NCI-H2029 (cell line): Measurements from ENCODE around the gene CIC.

ENCODE experiments used
- DNase-seq: peaks from one replicate; lab custom pipeline; 2025; lab: John Stamatoyannopoulos, UW

CIC gene

DNA sequence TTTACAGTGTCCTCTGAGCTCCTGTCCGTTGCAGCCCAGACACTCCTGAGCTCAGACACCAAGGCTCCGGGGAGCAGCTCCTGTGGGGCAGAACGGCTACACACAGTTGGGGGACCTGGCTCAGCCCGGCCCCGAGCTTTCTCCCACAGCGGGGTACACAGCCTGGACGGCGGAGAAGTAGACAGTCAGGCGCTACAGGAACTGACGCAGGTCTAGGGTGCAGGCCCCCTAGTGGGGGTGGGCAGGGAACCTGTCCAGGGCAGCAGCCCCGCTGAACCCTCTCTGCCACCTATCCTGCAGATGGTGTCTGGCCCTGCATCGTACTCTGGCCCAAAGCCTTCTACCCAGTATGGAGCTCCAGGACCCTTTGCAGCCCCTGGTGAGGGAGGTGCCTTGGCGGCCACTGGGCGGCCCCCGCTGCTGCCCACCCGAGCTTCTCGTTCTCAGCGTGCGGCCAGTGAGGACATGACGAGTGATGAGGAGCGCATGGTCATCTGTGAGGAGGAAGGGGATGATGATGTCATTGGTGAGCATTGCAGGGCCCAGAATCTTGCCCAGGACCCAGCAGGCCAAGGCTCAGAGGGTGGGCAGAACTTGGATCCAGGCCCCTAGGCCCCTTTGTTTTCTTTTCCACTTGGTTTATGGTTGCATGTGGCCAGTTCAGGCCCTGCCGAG, 20.0 kb downstream of the CIC start:
- DNase-seq = no peak

DNA sequence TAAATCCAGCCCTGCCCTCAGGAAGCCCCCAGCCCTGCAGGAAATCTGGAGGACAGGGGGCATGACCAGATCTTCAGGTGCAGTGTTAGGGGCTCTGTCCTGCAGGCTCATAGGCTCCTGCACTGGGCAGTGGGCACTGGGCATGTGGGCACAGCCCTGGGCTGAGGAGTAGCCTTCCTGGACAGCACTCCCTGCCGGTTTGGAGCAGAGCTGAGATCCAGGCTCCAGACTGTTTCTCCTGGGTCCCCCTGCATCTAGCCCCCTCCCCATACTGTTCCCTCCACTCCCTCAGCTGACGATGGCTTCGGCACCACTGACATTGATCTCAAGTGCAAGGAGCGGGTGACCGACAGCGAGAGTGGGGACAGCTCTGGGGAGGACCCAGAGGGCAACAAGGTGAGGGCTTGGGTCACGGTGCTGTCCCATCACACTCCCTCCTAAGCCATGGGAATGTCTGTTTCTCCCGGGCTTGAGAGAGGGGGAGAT, 20.5 kb downstream of the CIC start:
- no peak for DNase-seq

DNA sequence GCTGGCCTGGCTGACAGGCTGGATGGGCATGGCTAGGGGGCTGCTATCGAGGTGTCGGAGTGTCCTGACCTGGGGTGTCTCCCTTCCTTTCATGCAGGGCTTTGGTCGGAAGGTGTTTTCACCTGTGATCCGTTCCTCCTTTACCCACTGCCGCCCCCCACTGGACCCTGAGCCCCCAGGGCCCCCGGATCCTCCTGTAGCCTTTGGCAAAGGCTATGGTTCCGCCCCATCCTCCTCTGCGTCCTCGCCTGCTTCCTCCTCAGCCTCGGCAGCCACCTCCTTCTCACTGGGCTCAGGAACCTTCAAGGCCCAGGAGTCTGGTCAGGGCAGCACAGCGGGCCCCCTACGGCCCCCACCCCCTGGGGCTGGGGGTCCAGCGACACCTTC, 21.1 kb downstream of the CIC start:
- DNase-seq = no peak

DNA sequence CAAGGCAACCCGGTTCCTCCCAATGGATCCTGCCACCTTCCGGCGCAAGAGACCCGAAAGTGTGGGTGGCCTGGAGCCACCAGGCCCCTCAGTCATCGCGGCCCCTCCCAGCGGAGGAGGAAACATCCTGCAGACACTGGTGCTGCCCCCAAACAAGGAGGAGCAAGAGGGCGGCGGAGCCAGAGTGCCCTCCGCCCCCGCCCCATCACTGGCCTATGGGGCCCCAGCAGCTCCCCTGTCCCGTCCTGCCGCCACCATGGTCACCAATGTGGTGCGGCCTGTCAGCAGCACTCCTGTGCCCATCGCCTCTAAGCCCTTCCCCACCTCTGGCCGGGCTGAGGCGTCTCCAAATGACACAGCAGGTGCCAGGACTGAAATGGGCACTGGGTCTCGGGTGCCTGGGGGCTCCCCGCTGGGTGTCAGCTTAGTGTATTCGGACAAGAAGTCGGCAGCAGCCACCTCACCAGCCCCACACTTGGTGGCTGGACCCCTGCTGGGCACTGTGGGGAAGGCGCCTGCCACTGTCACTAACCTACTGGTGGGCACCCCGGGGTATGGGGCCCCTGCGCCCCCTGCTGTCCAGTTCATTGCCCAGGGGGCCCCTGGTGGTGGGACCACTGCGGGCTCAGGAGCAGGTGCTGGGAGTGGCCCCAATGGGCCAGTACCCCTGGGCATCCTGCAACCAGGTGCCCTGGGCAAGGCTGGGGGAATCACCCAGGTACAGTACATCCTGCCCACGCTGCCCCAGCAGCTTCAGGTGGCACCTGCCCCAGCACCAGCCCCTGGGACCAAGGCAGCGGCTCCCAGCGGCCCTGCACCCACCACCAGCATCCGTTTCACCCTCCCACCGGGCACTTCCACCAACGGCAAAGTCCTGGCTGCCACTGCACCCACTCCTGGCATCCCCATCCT, 21.7 kb downstream of the CIC start:
- DNase-seq = no peak

DNA sequence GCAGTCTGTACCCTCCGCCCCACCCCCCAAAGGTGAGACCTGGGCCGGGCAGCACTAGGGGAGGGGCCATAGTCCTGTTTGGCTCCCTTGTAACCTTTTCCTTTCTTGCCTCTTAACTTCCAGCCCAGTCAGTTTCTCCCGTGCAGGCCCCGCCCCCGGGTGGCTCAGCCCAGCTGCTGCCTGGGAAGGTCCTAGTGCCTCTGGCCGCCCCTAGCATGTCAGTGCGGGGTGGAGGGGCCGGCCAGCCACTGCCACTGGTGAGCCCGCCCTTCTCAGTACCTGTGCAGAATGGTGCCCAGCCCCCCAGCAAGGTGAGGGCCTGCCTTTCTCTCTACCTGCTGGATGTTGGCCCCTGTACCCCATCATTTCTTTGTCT, 22.4 kb downstream of the CIC start:
- no peak for DNase-seq

DNA sequence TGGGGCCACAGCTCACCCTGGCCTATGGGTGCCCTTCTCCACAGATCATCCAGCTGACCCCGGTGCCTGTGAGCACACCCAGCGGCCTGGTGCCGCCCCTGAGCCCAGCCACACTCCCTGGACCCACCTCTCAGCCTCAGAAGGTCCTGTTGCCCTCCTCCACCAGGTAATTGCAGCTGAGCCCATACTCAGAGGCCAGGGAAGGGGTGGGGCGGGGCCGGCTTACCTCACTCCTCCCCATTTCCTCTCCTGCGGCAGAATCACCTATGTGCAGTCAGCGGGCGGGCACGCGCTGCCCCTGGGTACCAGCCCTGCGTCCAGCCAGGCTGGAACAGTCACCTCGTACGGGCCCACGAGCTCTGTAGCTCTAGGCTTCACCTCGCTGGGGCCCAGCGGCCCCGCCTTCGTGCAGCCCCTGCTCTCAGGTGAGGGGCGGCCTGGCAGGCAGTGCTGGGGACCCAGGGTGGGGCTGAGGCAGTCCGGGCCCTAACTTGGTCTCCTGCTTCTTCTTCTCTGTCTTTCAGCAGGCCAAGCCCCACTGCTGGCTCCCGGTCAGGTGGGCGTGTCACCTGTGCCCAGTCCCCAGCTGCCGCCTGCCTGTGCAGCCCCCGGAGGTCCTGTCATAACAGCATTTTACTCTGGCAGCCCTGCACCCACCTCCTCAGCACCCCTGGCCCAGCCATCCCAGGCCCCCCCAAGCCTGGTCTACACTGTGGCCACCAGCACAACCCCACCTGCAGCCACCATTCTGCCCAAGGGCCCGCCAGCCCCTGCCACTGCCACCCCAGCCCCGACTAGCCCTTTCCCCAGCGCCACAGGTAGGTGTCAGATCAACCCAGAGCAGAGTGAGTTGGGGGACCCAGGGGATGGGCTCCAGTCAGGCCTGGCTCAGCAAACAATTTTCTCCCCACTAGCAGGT, 23.2 kb downstream of the CIC start:
- no peak for DNase-seq

DNA sequence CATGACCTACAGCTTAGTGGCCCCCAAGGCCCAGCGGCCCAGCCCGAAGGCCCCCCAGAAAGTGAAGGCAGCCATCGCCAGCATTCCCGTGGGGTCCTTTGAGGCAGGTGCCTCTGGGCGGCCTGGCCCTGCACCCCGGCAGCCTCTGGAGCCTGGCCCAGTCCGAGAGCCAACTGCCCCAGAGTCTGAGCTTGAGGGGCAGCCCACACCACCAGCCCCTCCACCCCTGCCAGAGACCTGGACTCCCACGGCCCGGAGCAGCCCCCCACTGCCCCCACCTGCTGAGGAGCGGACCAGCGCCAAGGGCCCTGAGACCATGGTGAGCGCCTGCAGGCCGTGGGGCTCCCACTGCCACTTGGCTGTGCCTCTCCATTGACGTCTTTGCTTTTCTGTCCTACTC, 23.9 kb downstream of the CIC start:
- DNase-seq = no peak

DNA sequence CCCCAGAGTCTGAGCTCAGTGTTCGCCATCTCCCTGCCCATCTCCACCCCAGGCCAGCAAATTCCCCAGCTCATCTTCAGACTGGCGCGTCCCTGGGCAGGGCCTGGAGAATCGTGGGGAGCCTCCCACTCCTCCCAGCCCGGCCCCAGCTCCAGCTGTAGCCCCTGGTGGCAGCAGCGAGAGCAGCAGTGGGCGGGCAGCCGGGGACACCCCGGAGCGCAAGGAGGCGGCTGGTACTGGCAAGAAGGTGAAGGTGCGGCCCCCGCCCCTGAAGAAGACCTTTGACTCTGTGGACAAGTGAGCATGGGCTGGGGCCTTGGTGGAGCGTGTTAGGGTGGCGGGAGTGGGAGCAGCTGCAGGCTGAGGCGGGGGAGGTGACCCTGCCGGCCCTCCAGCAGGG, 24.5 kb downstream of the CIC start:
- DNase-seq = no peak

DNA sequence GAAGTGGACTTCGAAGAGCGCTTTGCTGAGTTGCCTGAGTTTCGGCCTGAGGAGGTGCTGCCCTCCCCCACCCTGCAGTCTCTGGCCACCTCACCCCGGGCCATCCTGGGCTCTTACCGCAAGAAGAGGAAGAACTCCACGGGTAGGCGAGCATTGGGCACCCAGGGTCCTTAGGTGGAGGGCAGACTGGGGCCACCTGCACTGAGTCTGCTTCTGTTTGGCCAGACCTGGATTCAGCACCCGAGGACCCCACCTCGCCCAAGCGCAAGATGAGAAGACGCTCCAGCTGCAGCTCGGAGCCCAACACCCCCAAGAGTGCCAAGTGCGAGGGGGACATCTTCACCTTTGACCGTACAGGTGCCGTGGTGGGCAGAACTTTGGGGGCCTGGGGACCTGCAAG, 24.9 kb downstream of the CIC start:
- no peak for DNase-seq

DNA sequence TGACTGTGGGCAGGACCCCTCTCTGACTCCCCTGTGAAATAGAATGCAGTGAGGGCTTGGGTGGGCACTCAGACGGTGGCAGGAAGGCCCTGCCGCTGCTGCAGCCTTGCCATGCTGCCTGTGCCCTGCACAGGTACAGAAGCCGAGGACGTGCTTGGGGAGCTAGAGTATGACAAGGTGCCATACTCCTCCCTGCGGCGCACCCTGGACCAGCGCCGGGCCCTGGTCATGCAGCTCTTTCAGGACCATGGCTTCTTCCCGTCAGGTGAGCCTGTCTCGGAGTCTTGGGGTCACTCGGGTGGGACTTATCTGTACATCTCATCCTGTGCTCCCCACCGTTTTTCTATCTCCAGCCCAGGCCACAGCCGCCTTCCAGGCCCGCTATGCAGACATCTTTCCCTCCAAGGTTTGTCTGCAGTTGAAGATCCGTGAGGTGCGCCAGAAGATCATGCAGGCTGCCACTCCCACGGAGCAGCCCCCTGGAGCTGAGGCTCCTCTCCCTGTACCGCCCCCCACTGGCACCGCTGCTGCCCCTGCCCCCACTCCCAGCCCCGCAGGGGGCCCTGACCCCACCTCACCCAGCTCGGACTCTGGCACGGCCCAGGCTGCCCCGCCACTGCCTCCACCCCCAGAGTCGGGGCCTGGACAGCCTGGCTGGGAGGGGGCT, 25.6 kb downstream of the CIC start:
- DNase-seq = no peak

DNA sequence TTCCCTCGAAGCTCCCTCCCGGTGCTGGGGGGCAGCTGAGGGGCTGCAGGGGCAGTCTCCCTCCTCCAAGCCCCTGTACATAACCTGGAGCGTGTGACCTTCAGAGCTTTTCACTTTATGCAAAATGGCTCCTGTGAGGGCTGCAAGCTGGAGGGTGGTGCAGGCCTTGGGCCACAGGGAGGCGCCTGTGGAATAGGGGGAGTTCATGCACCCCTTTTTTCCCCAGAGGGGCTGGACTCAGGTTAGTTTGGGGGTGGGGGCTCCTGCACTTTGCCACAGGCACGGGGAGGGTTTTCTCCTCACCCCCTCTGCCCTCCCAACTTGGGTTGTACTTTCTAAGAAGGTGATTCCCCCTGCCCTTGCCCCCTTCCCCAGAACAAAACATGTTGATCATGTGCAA, 26.3 kb downstream of the CIC start:
- DNase-seq = no peak

DNA sequence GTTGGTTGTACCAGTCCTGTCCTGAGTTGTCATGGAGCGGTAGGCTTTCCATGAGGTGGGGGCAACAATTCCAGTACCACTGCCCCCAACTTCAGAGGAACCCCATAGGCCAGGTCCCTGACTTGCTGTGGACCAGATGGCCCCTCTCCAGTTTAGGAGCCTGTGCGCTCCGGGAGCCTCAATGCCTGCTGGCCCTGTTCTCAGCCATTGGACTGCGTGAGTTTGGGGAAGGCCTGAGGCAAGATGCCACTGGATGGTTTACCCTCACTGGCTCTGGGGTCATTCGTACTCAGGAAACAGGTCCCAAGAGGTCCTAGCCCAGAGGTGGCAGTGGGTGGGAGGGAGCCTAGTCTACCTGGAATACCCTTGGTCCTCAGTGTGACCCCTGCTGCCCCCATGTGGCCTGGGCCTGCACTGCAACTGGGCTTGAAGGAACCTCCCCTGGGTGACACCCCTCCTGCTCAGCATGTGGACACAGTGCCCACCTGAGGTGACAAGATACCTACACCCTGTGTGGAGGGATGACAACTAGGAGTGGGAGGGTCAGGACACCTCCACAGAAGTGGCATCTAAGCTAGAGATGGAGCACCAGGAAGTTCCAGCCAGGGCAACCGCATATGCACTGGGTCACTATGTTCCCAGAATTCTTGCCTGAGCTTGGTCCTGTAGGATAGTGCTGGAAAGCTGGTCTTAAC, 26.9 kb downstream of the CIC start:
- peak; percentile 60 for DNase-seq

DNA sequence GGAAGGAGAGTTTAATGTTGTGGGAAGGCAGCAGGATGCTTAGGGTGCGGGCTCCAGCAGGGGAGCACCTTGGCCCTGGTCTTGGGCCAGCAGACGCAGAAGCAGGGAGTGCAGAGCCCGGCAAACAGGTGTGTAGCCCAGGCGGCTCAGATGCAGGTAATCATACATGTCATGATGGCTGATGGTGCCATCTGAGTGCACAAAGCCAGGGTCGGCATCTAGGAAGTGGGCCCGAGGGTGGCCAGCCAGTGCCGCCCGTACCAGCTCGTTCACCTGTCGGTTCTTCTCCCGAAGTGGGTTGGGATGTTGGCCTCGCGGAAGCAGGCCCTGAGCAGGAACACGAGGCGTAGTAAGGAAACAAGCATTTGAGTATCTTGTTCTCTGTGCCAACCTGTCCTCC, 28.0 kb downstream of the CIC start:
- no peak for DNase-seq

DNA sequence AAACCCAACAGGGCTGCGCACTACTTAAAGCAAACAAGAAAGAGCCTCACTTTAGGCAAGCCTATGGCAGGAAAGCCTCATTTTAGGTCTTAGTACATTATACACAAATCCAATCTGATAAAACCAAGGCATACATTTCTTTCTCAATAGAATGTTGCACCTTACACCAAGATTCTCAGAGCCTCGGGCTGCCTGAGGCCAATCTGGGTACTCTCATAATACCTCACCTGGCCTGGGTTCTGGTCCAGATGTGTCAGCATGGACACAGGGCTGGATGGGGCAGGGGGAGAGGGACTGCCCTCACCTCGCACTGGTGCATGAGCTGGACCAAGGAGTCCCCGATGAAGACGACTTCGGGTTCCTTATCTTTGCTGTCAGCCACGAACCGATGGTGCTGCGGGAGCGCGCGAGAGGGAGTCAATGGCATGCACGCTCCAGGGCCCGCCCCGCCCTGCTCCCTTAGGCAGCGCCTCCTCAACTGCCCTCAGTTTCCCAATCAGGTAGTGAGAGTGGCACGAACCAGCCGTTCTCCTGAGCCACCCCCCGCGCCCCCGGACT, 32.7 kb downstream of the CIC start, which contains the start of gene PRR19:
Gene PRR19 (plus strand): TSS at position 487 of the 558 bp plus-strand sequence. CDS start 7,453 bp downstream, outside the sequence.
- peak; percentile 41 for DNase-seq

DNA sequence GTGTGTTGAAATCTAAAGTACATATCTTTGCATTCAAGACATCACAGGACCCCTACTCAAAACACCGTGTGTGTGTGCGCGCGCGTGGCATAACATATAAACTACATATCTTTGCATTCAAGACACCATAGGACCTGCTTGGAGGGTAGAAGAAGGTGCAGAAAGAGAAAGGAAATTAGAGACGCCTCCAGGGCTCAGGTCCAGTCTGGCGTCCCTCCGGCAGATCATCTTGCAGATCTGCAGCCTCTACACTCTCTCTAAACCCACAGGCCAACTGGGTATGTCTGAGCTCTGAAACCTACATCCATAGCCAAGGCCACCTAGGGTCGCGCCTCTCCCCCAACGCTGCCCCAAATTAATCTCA, 34.0 kb downstream of the CIC start:
- DNase-seq = peak; percentile 38

DNA sequence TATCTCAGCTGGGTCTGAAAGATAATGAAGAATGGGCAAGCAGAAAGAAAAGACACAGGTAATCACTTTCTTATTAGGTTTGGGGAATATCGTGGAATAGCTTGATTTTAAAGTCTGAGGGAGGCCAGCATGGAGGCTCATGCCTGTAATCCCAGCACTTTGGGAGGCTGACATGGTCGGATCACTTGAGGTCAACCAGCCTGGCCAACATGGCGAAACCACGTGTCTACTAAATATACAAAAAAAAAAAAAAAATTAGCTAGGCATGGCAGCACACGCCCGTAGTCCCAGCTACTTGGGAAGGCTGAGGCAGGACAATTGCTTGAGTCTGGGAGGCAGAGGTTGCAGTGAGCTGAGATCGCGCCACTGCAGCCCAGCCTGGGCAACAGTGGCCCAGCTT, 34.8 kb downstream of the CIC start:
- no peak for DNase-seq

DNA sequence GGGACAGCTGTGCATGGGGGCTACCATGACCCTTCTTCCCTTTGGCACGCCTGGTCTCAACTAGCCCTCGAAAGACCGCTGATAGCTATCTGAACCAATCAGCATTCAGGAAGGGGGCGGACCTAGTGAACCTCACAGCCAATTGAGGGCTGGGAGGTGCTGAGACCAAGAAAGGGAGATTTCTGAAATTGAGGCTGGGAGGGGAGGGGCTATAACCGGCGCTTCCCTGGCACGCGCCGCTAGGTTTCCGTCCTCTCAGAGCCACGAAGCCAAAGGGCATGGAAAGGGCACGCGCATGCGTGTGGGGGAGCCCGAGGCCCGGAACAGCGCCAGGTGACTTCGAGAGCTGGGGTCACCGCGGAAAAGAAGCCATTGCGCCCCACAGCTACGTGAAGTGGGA, 37.6 kb downstream of the CIC start:
- no peak for DNase-seq

DNA sequence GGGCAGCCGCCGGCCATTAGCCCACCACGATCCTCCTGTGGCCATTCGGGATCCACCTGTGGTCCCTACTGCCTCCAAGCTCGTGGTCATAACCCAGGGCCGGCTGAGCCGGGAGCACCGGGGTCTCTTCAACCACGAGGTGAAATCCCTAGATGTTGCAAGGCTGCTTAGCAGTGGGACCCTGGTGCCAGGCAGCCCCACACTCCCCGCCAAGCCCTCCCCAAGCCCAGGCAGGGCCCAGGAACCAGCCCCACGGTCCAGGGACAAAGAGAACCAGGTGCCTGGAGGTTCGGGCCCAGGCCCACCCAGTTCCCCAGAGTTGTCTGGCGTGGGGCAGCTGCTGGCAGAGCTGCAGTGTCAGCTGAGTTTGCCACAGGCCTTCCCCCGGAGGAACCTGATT, 40.6 kb downstream of the CIC start:
- no peak for DNase-seq

DNA sequence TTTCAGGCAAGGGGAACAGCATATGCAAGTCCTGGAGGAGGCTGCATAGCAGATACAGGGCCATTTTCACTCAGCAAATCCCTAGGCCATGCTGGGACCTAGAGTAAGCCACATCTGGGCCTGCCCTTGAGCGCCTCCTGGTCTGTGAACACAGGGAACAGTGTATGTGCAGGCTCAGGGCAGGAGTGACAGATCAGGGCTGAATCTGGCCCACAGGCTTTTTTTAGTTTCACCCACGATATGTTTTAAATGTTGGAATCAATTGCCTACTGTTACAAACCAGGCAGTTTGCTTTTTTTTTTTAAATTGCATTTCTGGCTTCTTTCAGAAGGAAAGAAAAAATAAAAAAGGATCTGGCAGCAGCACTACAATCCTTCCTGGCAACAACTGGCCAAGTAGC, 42.6 kb downstream of the CIC start:
- no peak for DNase-seq

DNA sequence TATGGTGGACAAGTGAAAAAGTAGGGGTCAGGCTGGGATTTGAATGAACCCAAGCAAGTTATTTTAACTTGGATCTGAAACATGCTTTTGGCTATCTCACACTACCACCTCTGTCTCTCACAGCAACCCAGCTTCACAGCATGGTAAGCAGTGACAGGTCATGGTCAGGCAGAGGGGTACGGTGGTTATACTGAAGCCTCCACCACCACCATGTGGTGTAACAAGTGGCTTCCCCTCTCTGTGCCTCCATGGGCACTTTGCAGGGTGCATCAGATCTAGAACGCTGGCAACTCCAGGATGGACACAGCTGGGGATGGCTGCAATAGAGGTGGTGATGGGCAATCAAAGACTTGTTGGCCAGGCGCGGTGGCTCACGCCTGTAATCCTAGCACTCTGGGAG, 43.3 kb downstream of the CIC start:
- DNase-seq = no peak
